Sigmoid colon (tissue), 7 donors: Measurements from ENCODE around the gene HBM. TPM values are rescaled to one million over a fixed set of nuclear protein-coding genes. Genes with fewer than 3 reads are reported as not detected.
"Not testable (repeated sequence)": the region's sequence is repeated elsewhere in the genome, so short reads cannot be mapped to it uniquely, and the experiment has no call there.

Experiments
- DNase-seq: peaks from one replicate; pipeline ENCODE4 v3.0.0-alpha.2; 2019
- H3K27ac ChIP-seq, 4 donors: fragments of 200-600 bp; sonication (generic); one replicate each; pipeline ENCODE4 v1.5.1; 2016 to 2019; ENCODE audit warnings: mild to moderate bottlenecking in 1 of 4
- H3K27me3 ChIP-seq, 3 donors: fragments of 200-600 bp; sonication (generic); one replicate each; pipeline ENCODE4 v1.5.1; 2019; ENCODE audit warnings: mild to moderate bottlenecking in 1 of 3
- H3K36me3 ChIP-seq, 4 donors: fragments of 200-600 bp; sonication (generic); one replicate each; pipeline ENCODE4 v1.5.1; 2016 to 2019
- H3K4me1 ChIP-seq, 4 donors: fragments of 200-600 bp; sonication (generic); one replicate each; pipeline ENCODE4 v1.5.1; 2017 to 2019
- H3K4me3 ChIP-seq, 4 donors: fragments of 200-600 bp; sonication (generic); one replicate each; pipeline ENCODE4 v1.5.1; 2017 to 2019; ENCODE audit warnings: mild to moderate bottlenecking in 2 of 4, moderate library complexity in 1 of 4
- H3K9me3 ChIP-seq, 4 donors: fragments of 200-600 bp in 3 of 4; sonication (generic) in 3 of 4; one replicate each; pipeline versions ENCODE4 v1.5.1 to v1.6.1; 2013 to 2019
- EP300 ChIP-seq, 4 donors: sonication (generic); formaldehyde crosslinking; IDR thresholded peaks; one replicate each; pipeline ENCODE4 v1.6.1; 2017; ENCODE audit warnings: antibody characterized with exemption in 4 of 4
- POLR2A ChIP-seq, 2 donors: fragments of 450-650 bp; IDR thresholded peaks; one replicate each; pipeline ENCODE4 v1.6.1; 2016; ENCODE audit warnings: antibody characterized with exemption in 2 of 2, mild to moderate bottlenecking in 2 of 2, moderate library complexity in 2 of 2
- POLR2AphosphoS5 ChIP-seq, 4 donors: sonication (generic); formaldehyde crosslinking; IDR thresholded peaks; one replicate each; pipeline ENCODE4 v1.6.1; 2017; ENCODE audit warnings: antibody characterized with exemption in 4 of 4
- WGBS, 2 donors: extraction: QIAGEN DNeasy Blood & Tissue Kit; methylation state at CpG; one replicate each; pipeline ENCODE4 v1.1.7; 2013; 5-methylcytosine and 5-hydroxymethylcytosine counted together
- intact Hi-C: fragments of 100-400 bp; cut with DNase I; formaldehyde crosslinking; loops from one replicate; pipeline ENCODE4 v1.15.1; 2023
- polyA plus RNA-seq, 3 donors: library from polyadenylated mRNA; stranded (reverse); fragments of 200-250 nt; gene quantifications; one replicate each; pipeline ENCODE4 v1.2.3, GENCODE V29; 2013
- total RNA-seq, 4 donors: library from RNA; depleted of rRNA; stranded (reverse); fragments of >200 nt; gene quantifications; one replicate each; pipeline ENCODE4 v1.1.0, GENCODE V29; 2016
- TF ChIP-seq, protein P1 (sequence below), 4 experiments: fragments of 450-650 bp in 3 of 4; fragments of 200-600 bp in 1 of 4; IDR thresholded peaks; one replicate each; pipeline ENCODE4 v1.5.1; 2016 to 2019; ENCODE audit warnings: antibody characterized with exemption in 4 of 4, mild to moderate bottlenecking in 3 of 4, moderate library complexity in 2 of 4
- donor health status: healthy with polysubstance abuse.
- donor health status: Bipolar disorder and iron deficiency.
- donor health status: healthy.

The HBM gene
- total and polyA plus RNA-seq, 7 donors = not detected

DNA sequence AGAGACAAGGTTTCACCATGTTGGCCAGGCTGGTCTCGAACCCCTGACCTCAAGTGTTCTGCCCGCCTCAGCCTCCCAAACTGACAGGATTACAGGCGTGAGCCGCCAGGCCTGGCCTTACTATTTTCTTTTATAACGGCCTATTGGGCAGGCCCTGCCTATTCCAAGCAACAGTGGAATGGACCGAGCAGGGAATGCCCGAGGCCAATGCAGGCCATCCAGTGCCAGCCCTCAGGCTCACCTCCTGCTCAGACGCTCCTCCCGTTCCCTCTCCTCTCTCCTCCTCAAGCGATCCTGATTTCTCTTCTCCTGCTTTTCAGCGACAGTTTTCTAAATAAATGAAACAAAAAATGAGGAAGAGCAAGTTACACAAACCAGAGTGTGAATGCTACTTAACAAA is 26.9 kb downstream of the HBM start:
- no peaks in the 10 kb centered on the region for H3K9me3 ChIP-seq
- no peaks in the 10 kb centered on the region for H3K4me1 ChIP-seq
- intact Hi-C loops = no loop called here
- H3K27me3 ChIP-seq = no peaks in the 10 kb centered on the region
- H3K27ac ChIP-seq = no peak overlapping the region
- no peak for DNase-seq
- 95 to 96% methylated on average over 11 of the region's 11 CpGs for WGBS, 2 donors
- H3K36me3 ChIP-seq = peaks cover 38 to 100% (median 83%) of the 10 kb centered on the region in 4 donors
- TF ChIP-seq, protein P1, sequence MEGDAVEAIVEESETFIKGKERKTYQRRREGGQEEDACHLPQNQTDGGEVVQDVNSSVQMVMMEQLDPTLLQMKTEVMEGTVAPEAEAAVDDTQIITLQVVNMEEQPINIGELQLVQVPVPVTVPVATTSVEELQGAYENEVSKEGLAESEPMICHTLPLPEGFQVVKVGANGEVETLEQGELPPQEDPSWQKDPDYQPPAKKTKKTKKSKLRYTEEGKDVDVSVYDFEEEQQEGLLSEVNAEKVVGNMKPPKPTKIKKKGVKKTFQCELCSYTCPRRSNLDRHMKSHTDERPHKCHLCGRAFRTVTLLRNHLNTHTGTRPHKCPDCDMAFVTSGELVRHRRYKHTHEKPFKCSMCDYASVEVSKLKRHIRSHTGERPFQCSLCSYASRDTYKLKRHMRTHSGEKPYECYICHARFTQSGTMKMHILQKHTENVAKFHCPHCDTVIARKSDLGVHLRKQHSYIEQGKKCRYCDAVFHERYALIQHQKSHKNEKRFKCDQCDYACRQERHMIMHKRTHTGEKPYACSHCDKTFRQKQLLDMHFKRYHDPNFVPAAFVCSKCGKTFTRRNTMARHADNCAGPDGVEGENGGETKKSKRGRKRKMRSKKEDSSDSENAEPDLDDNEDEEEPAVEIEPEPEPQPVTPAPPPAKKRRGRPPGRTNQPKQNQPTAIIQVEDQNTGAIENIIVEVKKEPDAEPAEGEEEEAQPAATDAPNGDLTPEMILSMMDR (IDR thresholded peaks at IDR 0.05) = no peak
- H3K4me3 ChIP-seq = no peak overlapping the region

DNA sequence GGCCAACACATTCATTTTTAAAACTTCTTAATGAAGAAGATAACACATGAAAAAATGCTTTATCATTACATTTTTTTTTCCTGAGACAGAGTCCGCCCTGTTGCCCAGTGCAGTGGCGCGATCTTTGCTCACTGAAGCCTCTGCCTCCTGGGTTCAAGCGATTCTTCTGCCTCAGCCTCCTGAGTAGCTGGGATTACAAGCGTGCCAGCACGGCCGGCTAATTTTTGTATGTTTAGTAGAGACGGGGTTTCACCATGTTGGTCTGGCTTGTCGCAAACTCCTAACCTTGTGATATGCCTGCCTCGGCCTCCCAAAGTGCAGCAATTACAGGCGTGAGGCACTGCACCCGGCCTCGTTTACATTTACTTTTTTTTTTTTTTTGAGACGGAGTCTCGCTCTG is 27.7 kb downstream of the HBM start:
- peaks cover 44 to 100% (median 87%) of the 10 kb centered on the region in 4 donors for H3K36me3 ChIP-seq
- no peaks in the 10 kb centered on the region for H3K4me1 ChIP-seq
- H3K27ac ChIP-seq = no peak overlapping the region
- TF ChIP-seq POLR2A (IDR thresholded peaks at IDR 0.05) = no peak
- TF ChIP-seq, protein P1 (IDR thresholded peaks at IDR 0.05) = no peak
- no peak for TF ChIP-seq EP300 (IDR thresholded peaks at IDR 0.05)
- no peak for TF ChIP-seq POLR2AphosphoS5 (IDR thresholded peaks at IDR 0.05)
- 91 to 95% methylated on average over 15 of the region's 15 CpGs for WGBS, 2 donors
- intact Hi-C loops = no loop called here
- no peaks in the 10 kb centered on the region for H3K27me3 ChIP-seq
- no peak for DNase-seq
- no peak overlapping the region for H3K4me3 ChIP-seq
- H3K9me3 ChIP-seq = no peaks in the 10 kb centered on the region

DNA sequence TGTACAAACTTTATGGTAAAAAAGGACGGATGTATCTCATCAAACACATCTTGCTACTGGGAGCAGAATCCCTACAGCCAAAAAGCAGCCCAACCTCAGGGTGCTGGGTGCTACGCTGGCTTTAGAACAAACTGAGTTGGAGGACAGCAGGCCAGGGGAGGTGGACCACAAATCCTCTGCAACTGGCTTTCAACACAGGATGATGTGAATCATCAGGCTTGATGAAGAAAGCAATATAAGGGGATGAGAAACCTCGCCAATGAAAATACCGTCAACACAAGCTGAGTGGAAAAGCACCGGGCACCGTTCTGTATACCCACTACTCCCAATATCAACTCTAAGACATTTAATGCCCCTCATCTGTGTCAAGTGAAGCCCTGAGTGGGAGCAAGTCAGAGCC is 28.7 kb downstream of the HBM start:
- TF ChIP-seq POLR2A (IDR thresholded peaks at IDR 0.05) (no peak), POLR2AphosphoS5 (IDR thresholded peaks at IDR 0.05) (no peak)
- H3K36me3 ChIP-seq = peaks cover 53 to 100% (median 84%) of the 10 kb centered on the region in 4 donors
- no peaks in the 10 kb centered on the region for H3K4me1 ChIP-seq

DNA sequence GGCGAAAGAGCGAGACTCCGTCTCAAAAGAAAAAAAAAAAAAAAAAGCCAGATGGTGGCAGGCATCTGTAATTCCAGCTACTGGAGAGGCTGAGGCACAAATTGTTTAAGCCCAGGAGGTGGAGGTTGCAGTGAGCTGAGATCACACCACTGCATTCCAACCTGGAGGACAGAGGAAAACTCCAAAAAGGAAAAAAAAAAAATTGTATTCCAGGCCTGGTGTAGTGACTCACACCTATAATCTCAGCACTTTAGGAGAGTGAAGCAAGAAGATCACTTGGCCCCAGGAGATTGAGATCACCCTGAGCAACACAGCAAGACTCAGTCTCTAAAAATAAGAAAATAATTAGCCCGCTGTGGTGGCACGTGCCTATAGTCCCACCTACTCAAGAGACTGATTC is 34.6 kb downstream of the HBM start:
- no peaks in the 10 kb centered on the region for H3K4me1 ChIP-seq
- intact Hi-C loops = no loop called here
- DNase-seq = no peak
- peaks cover 41 to 92% (median 57%) of the 10 kb centered on the region in 4 donors for H3K36me3 ChIP-seq
- TF ChIP-seq POLR2AphosphoS5 (IDR thresholded peaks at IDR 0.05) (no peak), EP300 (IDR thresholded peaks at IDR 0.05) (no peak), POLR2A (IDR thresholded peaks at IDR 0.05) (no peak)
- TF ChIP-seq, protein P1 (IDR thresholded peaks at IDR 0.05) = no peak
- no peak overlapping the region for H3K4me3 ChIP-seq
- H3K9me3 ChIP-seq = no peaks in the 10 kb centered on the region
- 96 to 97% methylated on average over 5 of the region's 5 CpGs for WGBS, 2 donors
- H3K27me3 ChIP-seq = no peaks in the 10 kb centered on the region
- H3K27ac ChIP-seq = no peak overlapping the region

More for the DNA sequence above, 28.7 kb downstream of the HBM start:
- 88 to 98% methylated on average over 6 of the region's 6 CpGs for WGBS, 2 donors
- H3K9me3 ChIP-seq = no peaks in the 10 kb centered on the region
- intact Hi-C loops = no loop called here
- H3K4me3 ChIP-seq = no peak overlapping the region
- H3K27me3 ChIP-seq = no peaks in the 10 kb centered on the region
- DNase-seq = no peak
- H3K27ac ChIP-seq = no peak overlapping the region

DNA sequence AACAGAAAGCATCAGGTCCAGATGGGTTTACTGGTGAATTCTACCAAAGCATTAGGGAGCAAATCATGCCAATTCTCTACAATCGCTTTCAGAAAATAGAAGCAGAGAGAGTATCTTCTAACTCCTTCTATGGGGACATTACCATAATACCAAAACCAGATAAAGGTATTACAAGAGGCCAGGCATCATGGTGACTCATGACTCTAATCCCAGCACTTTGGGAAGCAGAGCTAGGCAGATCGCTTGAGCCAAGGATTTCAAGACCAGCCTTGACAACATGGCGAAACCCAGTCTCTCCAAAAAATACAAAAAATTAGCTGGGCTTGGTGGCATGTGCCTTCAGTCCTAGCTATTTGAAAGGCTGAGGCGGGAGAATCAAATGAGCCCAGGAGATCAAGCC is 37.5 kb downstream of the HBM start:
- no peak for TF ChIP-seq EP300 (IDR thresholded peaks at IDR 0.05)
- no peak for TF ChIP-seq POLR2A (IDR thresholded peaks at IDR 0.05)
- TF ChIP-seq, protein P1 (IDR thresholded peaks at IDR 0.05) = no peak
- no peak for TF ChIP-seq POLR2AphosphoS5 (IDR thresholded peaks at IDR 0.05)
- H3K36me3 ChIP-seq = peaks cover 48 to 92% (median 62%) of the 10 kb centered on the region in 4 donors
- no peaks in the 10 kb centered on the region for H3K27me3 ChIP-seq
- DNase-seq = no peak
- whole genome bisulfite sequencing, 2 donors = 98 to 99% methylated on average over 4 of the region's 4 CpGs
- no peaks in the 10 kb centered on the region for H3K9me3 ChIP-seq
- H3K27ac ChIP-seq = no peak overlapping the region
- intact Hi-C loops = no loop called here
- no peak overlapping the region for H3K4me3 ChIP-seq
- H3K4me1 ChIP-seq = no peaks in the 10 kb centered on the region

DNA sequence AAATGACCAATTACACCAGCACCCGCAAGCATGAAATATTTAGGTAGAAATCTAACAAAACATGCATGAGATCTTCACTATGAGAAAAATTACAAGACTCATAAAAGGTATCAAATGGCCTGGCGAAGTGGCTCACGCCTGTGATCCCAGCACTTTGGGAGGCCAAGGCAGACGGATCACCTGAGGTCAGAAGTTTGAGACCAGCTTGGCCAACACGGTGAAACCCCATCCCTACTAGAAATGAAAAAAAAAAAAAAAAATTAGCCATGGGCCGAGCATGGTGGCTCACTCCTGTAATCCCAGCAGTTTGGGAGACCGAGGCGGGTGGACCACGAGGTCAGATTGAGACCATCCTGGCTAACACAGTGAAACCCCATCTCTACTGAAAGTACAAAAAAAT is 38.3 kb downstream of the HBM start:
- H3K9me3 ChIP-seq, H3K27me3 ChIP-seq, intact Hi-C loops, DNase-seq, H3K27ac ChIP-seq, H3K4me1 ChIP-seq, H3K4me3 ChIP-seq: not testable (repeated sequence)
- peaks cover 40 to 92% (median 56%) of the 10 kb centered on the region in 4 donors for H3K36me3 ChIP-seq
- 97% methylated on average over 9 of the region's 9 CpGs for WGBS, 2 donors

DNA sequence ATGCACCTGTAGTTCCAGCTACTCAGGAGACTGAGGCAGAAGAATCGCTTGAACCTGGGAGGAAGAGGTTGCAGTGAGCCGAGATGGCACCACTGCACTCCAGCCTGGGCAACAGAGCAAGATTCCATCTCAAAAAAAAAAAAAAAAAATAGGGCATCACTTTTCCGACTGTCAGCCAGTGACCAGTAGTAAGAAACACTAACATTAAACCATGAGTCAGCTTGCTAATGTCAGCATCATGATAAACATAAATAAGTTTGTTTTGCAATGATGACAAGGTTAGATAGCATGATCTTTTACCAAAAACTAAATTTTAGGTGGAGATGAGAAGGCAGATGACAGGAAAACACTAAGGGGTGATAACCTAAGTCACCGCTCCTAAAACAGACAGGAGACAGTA is 43.6 kb downstream of the HBM start:
- H3K27ac ChIP-seq, intact Hi-C loops, H3K4me3 ChIP-seq, H3K4me1 ChIP-seq, H3K27me3 ChIP-seq, H3K9me3 ChIP-seq, DNase-seq: not testable (repeated sequence)
- H3K36me3 ChIP-seq = peaks cover 32 to 100% (median 47%) of the 10 kb centered on the region in 4 donors
- 93 to 94% methylated on average over 4 of the region's 4 CpGs for WGBS, 2 donors

DNA sequence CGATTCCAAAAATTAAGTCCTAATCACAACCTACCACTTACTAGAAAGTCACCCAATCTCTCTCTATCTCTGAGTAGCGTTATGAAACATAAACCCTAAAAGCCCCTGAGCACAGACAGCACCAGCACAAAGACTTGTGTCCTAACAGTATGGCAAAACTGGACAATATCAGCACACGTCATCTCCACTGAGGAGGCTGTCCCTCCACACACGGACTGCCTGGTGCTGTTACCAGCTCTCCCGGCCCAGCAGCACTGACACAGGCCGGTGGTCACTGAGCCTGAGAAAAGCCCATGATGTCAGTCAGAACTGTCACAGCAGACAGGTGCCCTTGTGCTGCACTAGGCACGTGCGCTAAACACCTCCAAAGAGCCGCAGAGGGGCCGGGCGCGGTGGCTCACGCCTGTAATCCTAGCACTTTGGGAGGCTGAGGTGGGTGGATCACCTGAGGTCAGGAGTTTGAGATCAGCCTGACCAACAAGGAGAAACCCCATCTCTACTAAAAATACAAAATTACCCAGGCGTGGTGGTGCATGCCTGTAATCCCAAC is 45.9 kb downstream of the HBM start:
- 93% methylated on average over 14 of the region's 14 CpGs for WGBS, 2 donors
- intact Hi-C loops = not testable (repeated sequence)
- H3K36me3 ChIP-seq = peaks cover 14 to 100% (median 39%) of the 10 kb centered on the region in 4 donors

More for the DNA sequence above, 45.9 kb downstream of the HBM start:
- not testable (repeated sequence) for H3K4me3 ChIP-seq, H3K27ac ChIP-seq, H3K27me3 ChIP-seq, DNase-seq, H3K9me3 ChIP-seq, H3K4me1 ChIP-seq
